Activated T-cell treated with anti-CD3 and anti-CD28 coated beads for 1 hour (primary cell): ENCODE data around the gene TMEM151A.
"Not testable (repeated sequence)": the region's sequence is repeated elsewhere in the genome, so short reads cannot be mapped to it uniquely, and the experiment has no call there.

ENCODE experiments used
- DNase-seq: peaks from one replicate; pipeline ENCODE4 v3.0.0-alpha.2; 2020; ENCODE audit warnings: low read depth

Gene TMEM151A

DNA sequence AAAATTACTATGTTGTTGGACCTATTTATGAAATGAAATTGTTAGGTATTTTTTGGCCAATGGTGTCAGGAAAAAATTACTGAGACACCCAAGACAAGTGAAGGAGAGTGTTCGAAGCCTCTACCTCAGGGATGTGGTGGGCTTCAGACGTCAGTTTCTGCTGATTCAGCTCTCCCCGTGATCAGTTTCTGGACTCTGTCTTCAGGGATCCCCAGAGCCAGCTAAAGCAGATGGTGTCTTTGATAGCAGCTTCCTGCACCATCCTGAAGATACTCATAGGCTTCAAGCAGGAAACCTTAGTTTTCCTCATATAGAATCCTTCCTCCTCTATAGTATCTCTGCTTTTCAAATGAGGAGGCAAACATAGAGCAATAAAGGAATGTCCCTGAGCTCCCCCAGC, 17.8 kb downstream of the TMEM151A start:
- DNase-seq: no peak

DNA sequence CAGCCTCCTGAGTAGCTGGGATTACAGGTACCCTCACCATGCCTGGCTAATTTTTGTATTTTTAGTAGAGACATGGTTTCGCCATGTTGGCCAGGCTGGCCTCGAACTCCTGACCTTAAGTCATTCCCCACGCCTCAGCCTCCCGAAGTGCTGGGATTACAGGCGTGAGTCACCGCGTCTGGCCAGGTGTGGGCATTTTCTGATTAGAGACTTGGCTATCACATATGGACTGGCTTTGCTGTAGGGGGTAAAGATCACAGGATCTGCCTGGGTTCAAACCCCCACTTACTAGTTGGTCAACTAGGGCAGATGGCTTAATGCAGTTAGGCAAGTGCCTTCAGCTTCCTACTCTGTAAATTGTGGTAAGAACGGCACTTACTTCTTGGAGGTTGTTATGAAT, 18.6 kb downstream of the TMEM151A start:
- DNase-seq: no peak

DNA sequence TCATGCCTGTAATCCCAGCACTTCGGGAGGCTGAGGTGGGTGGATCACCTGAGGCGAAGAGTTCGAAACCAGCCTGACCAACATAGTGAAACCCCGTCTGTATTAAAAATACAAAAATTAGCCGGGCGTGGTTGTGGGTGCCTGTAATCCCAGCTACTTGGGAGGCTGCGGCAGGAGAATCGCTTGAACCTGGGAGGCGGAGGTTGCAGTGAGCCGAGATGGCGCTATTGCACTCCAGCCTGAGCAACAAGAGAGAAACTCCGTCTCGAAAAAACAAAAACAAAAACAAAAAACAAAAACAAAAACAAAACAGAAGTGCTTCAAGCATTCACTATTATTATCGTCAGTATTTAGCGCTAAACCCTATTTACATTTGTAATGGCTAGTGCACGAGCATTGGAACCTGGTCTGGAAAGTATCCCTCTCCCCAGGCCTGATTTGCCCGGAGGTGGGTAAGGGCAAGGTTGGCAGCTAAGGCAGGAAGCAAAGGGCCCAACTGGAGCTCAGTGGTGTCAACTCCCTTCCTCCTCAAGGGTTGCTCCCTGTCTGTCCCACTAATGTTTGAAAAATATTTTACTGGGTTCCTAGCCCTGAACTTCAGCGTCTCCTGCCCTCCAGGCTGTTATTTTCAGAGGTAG, 19.2 kb downstream of the TMEM151A start:
- not testable (repeated sequence) for DNase-seq

DNA sequence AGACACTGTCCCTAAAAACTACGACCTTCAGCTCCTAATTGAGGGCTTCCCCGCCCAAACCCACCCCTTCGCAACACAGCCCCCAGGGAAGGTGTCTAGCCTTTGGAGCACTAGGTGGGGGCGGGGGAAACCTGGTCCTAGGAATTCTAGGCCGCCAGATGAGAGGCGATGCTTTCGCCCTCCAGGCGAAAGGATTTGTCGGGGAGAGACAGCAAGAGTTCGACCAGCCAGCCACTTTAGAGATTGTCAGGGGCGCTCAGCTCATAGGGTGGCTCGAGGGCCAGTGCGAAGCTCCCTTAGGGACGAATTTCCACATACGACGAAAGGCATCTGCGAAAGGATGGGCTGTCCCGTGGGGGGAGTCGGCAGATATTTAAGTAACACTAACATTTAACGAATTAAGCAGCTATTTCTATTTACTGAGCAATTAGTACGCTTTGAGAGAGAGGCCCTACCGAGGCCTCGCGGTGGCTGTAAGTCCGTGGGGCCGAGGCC, 19.8 kb downstream of the TMEM151A start:
- no peak for DNase-seq

DNA sequence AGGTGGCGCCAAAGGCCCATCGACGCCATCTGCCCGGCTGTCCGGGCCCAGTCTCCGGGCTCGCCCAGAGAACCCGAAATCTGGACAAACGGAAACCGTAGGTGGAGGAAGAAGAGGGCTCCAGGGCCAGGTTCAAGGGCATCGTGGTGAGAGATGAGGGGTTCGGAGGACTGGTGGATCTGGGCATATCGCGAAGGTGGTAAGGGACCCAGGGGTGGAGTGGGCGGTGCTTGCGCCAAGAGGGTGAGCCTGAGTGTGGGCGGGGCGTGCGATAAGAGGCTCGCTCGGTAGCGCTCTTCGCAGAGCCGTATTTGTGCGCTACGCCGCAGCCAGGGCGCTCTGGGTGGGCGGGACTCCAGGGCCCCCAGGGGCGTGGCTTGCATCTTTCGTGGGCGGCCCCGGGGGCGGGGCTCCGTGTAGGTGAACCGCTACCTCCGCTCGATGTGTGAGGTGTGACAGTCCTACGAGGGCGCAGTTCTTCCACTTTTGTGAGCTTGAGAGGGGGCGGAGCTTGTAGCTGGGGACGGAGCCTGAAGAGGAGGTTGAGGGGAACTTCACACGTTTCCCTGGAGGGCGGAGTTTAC, 20.4 kb downstream of the TMEM151A start:
- DNase-seq: peak; percentile 99

DNA sequence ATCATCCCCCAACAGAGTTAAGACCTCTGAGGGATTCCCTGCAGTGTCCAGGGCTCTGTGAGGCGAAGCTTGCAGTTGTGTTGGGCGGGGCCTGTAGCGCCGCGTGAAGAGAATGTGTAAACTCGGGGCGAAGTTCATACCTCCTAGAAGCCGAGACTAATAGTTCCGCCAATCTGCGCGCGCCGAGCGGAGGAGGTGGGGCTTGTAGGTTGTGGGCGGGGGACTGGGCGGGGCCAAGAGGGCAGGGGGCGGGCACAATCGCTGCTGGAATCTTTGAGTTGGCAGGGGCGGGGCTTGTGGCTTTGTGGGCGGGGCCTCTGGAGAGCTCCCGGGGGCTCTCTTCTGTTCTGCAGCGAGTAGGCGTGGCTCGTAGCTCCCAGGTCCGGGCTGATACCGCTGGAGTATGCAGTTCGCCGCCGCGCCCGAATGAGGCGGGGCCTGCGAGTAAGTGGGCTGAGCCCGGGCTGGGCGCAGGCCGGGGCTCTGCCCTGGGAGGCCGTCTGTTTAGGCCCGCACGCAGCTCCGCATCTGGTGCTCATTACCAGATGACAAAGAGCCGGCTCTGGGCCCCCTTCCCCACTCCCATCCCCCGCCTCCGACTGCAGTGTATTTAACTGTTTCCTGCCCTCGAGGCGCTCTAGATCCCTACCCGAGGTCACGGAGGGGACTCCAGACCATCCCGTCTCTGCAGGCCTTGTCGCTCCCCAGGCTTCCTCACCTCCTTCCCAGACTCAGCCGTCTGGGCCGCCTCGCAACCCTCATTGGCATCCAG, 21.0 kb downstream of the TMEM151A start:
- peak; percentile 99 for DNase-seq

DNA sequence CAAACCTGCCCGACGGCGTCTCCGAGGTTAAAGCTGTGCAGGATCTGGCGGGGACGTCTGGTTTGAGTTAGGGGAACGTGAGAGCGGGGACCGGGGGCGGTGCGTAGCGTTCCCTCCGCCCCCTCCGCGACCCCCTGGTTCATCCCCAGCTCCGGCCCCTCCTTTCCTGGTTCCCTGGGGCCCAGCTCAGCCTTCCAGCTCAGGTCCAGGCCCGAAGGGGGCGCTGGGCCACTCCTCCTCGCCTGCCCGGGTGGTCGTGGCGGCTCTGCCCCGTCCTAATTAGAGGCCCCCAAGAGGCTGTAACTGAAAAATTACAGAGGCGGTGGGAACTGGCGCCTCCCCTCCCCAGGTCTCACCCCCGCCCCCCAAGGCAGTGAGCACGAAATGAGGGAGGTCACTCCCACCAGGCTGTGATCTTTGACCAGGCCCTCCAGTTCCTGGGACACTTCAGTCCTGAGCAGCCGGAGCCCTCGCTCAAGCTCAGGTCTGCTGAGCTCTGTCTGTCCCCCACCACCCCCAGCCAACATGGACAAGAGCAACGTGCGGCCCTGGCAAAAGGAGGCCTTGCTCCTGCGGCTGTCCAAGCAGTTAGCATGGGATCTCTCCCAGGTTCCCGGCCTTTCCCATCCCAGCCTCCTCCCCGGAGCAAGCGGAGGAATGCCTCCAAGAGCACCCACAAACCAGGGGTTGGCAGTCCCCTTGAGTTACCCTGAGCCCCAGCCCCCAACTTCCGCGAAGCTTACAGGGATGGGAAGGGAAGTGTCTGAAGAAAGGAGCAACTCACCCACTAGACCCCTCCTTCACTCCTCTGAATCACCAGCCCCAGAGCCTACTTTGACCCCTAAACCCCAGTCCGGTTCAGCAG, 21.9 kb downstream of the TMEM151A start:
- no peak for DNase-seq

DNA sequence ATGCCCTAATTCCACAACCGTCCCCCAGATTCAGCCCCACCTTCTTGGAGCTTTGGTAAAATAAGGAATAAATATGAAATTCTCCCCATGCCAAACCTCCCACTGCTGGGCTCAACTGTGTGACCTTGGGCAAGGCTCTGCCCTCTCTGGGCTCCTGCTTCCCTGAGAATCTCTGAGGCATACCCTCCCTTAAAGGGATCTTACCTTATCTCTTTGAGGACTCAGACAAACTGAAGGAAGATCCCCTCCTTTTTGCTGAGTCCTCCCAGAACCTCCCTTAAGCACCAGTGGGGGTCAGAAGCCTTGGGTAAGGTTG, 22.4 kb downstream of the TMEM151A start:
- DNase-seq: no peak

DNA sequence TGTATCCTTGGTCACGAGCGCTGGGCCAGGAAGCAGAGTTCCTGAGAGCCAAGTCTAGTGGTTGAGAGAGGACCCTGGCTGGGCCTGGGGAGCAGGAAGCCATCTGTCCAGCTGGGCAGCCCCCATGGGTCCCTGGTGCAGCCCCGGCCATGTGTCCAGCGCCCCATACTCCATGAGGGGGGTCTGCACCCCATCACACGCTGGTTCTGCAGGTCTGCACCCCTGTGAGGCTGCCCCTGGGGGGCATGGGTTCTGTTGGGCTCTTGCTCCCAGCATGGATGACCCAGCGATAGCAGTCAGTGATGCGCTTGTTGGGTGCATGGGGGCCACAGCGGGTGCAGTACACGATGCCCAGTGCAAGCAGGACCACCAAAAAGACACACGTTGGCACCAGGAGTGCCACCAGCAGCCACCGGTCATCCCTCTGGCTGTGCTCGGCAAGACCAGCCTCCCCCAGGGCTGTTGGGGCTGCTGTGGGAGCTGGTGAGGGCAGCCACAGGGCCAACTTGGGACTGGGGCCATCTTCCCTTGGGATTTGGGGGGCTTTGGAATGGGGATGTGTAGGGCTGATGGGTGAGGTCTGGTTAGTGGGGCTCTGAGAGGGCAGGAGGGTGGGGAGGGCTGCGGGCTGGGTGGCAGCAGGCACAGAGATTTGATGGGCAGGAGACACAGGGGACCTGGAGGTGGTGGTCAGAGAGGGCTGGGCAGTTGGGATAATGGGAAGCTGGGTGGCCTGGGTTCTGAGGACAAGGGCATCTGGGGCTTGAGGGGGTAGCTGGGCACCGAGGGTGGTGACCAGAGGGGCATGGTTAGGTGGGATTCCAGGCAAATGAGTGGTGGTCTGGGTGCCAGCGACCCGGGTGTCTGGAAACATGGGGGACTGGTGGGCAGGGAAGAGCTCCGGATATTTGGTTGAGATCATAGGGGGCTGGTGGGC, 23.1 kb downstream of the TMEM151A start:
- DNase-seq: no peak

DNA sequence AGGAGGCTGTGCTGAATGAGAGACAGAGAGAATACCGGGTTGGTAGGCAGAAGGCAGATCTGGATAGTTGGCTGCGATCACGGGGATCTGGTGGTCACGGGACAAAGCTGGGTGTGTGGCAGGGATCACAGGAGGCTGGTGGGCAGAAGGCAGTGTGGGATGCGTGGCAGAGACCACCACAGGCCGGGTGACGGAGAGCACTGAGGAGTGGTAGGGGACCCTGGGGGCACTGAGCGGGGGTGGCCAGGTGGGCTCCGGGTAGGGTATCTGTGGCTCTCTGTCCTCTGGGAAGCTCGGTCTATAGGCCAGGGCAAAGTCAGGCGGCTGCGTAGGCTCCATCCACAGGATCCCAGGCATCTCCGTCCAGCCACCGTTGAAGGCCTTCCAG, 23.8 kb downstream of the TMEM151A start:
- no peak for DNase-seq

DNA sequence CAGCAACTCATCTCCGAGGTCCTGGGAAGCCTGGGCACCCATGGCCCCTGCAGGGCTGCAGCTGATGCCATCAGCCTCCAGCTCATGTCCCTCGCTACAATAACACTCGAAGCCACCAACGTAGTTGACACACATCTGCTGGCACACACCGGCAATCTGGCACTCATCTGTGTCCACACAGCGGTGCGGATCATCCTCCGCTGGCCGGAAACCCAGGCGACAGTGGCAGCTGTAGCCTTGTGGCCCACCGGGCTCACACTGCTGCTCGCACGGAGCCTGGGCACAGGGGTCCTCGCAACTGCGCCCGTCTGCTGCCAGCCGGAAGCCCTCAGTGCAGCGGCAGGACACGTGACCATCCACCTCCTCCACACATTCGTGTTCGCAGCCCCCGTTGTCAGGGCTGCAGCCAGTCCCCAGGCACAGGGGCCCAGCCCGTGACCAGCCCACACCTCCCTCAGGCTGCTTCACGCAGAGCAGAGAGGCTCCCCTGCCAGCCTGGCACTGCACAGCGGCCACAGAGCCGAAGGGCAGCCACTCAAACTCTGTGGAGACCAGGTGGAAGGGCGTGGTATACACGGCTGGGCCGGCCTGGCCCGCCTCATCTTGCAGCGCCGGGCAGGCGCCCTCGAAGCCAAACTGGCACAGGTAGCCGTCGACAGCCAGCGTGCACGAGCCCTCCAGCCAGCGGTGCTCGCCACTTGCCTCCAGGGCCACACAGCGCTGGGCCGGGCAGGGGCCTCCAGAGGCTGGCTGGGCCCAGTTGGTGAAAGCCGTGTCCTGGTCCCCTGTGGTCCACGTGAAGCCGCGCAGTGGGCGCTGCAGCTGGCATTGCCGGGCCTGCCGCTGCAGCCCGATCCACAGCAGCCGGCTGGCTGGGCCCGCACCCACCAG, 24.5 kb downstream of the TMEM151A start:
- no peak for DNase-seq

DNA sequence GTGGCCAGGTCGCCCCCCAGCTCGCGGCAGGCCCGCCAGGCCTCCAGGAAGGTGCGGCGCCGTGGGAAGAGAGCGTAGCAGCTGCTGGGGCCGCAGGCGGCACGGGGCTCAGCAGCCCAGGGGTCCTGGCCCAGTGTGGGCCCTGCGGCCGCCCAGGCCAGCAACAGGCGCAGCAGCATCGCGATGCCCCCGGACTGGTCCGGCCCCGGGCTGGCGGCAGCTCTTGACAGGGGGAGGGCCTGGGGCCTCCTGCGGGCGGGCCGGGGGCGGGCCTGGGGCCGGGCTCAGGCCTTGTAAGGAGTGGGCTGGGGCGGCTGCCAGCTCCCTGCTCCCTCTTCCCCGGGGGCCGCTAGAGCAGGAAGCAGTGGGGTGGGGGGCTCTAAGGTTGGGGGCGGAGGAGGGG, 25.2 kb downstream of the TMEM151A start, which contains the start of gene CD248:
Gene CD248 (minus strand): TSS at position 196 of the 403 bp plus-strand sequence. CDS start 17 bp downstream, at position 179.
- DNase-seq: no peak

DNA sequence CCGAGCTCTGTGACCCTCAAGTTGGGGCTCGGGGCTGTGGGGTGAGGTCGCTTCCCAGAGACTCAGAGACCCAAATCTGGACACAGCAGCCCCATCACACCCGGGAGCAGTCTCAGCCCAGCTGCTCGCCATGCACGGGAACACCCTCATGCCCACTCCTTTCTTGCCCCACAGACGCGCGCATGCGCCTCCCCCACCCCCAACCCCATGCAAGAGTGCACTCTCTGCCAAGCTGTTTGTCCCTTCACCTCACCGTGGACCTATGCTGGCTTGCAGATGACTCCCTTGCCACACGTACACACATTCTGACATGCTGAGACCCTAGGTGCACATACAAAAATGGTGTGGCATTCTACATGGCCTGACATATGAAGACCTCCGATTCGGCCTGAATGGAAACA, 25.6 kb downstream of the TMEM151A start:
- peak; percentile 43 for DNase-seq

DNA sequence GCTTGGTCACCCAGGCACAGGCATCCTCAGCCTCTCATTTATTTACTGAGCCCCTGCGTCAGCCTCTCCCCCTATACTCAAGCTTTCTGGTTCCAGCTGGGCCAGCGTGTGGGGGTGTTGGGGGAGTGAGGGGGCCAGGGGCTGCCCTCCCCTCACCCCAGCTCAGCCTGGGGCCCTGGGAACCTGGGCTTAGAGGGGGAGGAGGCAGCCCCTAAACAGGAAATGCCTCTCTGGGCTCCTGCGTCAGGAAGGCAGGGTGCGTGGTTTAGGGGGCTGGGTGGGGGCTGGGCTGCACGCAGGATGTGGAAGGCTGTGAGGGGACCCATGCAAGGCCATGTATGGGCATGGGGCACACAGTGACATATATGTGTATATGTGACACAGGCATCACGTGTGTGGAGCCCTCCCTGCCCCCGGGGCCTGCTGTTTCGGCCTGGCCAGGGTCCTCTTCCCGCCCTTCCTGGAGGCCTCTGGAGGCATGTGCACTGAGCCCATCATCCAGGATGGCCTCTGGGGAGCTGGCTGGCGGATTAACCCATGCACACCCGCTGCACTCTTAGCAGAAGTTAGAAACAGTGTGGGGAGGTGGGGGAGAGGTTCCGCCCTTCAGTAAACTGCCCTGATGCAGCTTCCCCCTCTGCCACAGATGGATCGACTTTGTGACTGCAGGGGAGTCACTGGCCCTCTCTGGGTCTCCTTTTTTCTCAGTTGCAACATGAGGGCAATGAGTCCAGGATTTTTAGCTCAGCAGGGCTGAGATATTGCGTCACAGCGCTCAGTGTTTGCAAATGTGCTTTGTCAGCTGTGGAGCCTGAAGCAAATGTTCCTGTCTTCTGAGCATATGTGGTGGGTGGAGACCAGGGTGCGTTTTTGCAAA, 26.3 kb downstream of the TMEM151A start:
- DNase-seq: peak; percentile 49

DNA sequence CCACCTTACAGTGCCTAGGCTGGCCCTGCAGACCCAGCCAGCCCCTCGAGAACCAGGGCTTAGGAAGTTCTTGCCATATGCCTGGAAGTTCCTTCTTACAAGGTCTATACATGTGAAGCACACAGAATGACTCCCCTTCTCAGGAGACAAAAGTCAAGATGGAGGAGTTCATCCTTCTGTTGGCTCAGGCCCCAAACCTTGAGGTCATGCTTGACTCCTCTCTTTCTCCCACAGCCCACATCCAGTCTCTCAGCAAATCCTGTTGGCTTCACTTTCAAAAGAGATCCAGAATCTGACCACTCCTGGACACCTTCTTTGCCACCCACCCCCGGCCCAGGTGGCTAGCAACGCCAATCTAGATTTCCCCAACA, 26.9 kb downstream of the TMEM151A start:
- no peak for DNase-seq

DNA sequence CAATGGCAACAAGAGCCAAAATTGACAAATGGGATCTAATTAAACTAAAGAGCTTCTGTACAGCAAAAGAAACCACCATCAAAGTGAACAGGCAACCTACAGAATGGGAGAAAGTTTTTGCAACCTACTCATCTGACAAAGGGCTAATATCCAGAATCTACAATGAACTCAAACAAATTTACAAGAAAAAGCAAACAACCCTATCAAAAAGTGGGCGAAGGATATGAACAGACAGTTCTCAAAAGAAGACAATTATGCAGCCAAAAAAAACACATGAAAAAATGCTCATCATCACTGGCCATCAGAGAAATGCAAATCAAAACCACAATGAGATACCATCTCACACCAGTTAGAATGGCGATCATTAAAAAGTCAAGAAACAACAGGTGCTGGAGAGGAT, 28.6 kb downstream of the TMEM151A start:
- not testable (repeated sequence) for DNase-seq

DNA sequence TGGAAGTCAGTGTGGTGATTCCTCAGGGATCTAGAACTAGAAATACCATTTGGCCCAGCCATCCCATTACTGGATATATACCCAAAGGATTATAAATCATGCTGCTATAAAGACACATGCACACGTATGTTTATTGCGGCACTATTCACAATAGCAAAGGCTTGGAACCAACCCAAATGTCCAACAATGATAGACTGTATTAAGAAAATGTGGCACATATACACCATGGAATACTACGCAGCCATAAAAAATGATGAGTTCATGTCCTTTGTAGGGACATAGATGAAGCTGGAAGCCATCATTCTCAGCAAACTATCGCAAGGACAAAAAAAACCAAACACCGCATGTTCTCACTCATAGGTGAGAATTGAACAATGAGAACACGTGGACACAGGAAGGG, 29.1 kb downstream of the TMEM151A start:
- not testable (repeated sequence) for DNase-seq

DNA sequence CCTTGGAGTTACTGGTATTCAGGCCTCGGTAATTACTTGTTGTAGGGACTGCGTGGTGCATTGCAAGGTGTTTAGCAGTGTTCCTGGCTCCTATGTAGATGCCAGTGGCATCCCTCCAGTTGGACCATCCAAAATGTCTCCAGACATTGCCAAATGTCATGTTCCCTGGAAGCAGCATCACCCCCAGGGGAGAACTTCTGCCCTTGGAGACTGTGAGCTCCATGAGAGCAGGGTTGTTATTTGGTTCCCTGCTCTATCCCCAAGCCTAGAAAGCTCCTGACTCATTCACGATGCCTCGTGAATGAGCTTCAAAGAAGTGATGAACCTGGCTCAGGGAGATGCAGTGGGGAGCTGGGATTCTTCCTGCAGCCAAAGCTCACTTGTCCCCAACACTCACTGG, 29.9 kb downstream of the TMEM151A start:
- no peak for DNase-seq

DNA sequence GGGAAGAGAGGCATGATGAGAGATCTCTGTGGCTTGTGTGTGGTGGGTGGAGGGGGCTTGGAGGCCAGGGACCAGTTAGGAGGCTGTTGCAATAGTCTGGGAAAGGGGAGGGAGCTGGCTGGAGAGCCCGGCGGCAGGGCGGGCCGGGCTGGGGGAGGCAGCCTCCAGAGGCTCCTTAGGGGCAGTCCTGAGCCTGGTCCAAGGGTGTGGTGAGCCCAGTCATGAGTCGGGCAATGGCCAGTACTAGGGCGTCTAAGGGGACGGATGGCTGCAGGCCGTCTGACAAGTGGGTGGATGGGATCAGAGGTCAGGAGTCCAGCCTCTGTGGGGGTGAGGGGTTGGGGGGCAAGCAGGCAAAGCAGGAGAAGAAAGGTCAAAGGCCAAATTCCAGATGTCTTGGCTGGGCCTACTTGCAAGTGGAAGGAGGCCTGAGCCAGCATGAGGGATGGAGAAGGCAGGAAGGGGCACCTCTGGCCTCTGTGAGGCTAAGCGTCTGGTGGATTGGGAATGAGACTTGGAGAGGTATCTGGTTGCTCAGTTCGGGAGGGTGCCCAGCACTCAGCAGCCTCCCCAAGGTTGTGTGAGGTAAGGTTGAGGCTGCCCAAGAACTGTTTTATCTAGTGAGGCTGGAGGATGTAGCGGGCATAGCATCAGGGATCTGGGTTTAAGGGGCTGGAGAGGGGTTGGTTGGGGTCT, 31.2 kb downstream of the TMEM151A start:
- no peak for DNase-seq
